ENCODE measurements around the gene CAPN11.
"Not testable (repeated sequence)": the region's sequence is repeated elsewhere in the genome, so short reads cannot be mapped to it uniquely, and the experiment has no call there.

The CAPN11 gene

GRCh38 chr6:44129841-44130322 is 28.7 kb upstream of the CAPN11 start:
- FAIRE-seq (no peak), DNase-seq (ENCODE audit: low spot score) (no peak)

GRCh38 chr6:44131892-44132291 is 26.7 kb upstream of the CAPN11 start:
- DNase-seq (ENCODE audit: low spot score) (no peak), FAIRE-seq (no peak)

DNA sequence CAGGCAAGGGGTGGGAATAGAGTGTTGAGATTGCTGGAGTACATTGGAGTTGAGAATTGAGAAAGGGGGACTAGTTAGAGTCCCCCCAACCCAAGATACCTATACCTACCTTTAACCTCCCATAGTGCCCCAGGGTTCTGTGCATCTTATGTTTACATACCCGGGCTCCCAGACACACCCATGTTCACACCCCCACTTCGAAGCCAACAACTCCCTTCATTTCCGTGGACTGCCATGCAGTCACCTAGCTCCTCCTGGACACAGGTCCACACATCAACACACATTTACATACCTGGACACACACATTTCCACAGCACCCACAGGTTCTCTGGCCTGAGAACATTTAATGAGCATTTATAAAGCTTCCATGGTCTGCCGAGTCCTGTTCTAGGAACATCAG is 26.1 kb upstream of the CAPN11 start:
- DNase-seq (ENCODE audit: low spot score) (no peak), FAIRE-seq (no peak)

DNA sequence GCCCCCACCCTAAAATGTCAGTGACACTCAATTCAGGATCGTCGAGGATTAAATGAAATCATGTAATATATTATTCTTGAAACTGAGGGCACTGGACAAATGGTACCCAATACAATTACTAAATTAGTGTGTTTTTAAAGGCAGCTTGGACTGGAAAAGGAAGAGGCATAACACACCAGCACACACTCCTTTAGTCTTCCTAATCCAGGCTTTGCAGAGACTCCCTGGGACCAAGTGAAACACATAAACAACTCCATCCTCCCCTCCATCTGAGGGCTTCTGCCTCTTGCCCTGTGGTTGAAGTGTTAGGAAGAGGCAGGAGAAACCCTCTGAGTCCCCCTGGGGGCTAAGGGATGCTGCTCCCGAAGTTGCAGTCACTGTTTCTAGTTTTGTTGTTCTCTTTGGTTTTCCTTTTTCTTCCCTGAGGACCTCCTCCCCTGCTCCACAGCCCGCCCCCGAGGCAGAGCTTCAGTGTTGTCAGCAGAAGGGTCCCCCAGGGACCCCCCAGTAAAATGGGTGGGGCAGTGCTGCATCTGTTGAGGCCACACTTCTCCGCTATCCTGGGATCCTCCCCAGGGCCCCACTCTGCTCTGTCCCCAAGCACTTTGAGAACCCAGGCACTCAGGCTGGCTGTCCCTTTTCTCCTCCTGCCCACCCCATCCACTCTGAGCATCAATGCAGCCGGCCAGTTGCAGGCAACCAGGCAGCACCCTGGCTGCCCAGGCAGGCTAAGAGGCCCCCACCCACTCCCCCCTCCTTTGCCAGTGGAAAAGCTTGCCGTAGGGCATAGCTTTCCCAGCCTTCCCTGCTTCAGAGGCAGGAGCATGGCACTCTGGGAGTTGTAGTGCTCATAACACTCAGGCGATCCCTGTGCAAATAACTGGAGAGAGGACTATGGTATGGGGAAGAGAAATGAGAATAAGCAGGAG is 25.4 kb upstream of the CAPN11 start:
- FAIRE-seq (no peak), DNase-seq (ENCODE audit: low spot score) (no peak)

- no peak for FAIRE-seq
- DNase-seq (ENCODE audit: low spot score): no peak
These were observed 24.5 kb upstream of the CAPN11 start for GRCh38 chr6:44133981-44134711.

- DNase-seq (ENCODE audit: low spot score) (no peak), FAIRE-seq (no peak)
These were observed 23.4 kb upstream of the CAPN11 start for GRCh38 chr6:44135173-44135758.

- no peak for DNase-seq (ENCODE audit: low spot score)
- FAIRE-seq: no peak
These were observed 22.7 kb upstream of the CAPN11 start for GRCh38 chr6:44135875-44136274.

GRCh38 chr6:44138717-44139350 is 19.8 kb upstream of the CAPN11 start:
- DNase-seq (ENCODE audit: low spot score) (no peak), FAIRE-seq (no peak)

- DNase-seq (ENCODE audit: low spot score): no peak
- FAIRE-seq: no peak
These were observed 19.3 kb upstream of the CAPN11 start for GRCh38 chr6:44139351-44139743.

GRCh38 chr6:44142835-44143234 is 15.8 kb upstream of the CAPN11 start:
- DNase-seq (ENCODE audit: low spot score): no peak
- no peak for FAIRE-seq

GRCh38 chr6:44143731-44144130 is 14.9 kb upstream of the CAPN11 start:
- no peak for DNase-seq (ENCODE audit: low spot score)
- no peak for FAIRE-seq

GRCh38 chr6:44144536-44144935 is 14.1 kb upstream of the CAPN11 start:
- FAIRE-seq; DNase-seq (ENCODE audit: low spot score): not testable (repeated sequence)

DNA sequence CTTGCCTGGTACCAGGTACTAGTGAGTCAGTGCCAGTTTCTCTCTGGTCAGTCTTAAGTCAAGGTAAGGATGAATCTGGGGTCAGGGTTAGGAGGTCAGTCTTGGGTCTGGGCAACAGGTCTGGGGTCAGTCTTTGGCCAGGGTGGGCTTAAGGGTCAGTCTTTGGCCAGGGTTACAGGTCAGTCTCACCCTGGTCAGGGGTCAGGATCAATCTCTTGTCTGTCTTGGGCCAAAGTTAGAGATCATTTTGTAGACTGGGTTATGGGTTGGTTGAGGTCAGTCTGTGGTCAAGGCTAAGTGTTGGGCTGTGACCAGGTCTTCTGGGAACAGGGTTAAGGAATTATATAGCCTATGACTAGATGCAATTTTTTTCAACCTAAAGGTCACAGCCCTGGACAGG is 12.8 kb upstream of the CAPN11 start:
- no peak for FAIRE-seq
- no peak for DNase-seq (ENCODE audit: low spot score)

DNA sequence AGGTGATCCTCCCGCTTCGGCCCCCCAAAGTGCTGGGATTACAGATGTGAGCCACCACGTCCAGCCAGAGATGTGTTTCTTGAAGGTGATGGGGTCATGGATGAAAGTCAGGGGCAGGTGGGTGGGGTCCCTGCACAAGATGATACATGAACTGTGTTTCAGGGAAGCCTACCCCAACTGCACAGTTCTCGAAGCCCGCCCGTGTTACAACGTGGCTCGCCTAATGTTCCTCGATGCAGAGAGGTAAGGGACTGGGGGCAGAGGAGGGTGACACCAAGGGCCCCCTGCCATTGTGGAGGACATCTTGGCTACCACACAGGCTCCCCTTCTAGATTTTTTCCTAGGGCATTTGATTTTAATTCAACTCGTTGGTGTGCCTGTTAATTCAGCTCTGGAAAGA is 11.9 kb upstream of the CAPN11 start:
- no peak for FAIRE-seq
- DNase-seq (ENCODE audit: low spot score): no peak

GRCh38 chr6:44147256-44147655 is 11.4 kb upstream of the CAPN11 start:
- FAIRE-seq: no peak
- no peak for DNase-seq (ENCODE audit: low spot score)

DNA sequence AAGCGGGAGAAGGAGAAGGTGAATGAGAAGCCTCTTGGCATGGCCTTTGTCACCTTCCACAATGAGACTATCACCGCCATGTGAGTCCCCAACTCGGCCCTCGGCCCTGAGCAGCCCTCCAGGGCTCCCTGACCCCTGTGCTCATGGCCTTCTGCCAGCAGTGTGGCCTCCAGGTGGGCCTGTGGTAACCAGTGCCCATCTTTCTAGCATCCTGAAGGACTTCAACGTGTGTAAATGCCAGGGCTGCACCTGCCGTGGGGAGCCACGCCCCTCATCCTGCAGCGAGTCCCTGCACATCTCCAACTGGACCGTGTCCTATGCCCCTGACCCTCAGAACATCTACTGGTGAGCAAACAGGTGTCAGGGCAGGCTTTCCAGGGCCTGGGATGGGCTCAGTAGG is 10.3 kb upstream of the CAPN11 start:
- DNase-seq (ENCODE audit: low spot score) (no peak), FAIRE-seq (no peak)

DNA sequence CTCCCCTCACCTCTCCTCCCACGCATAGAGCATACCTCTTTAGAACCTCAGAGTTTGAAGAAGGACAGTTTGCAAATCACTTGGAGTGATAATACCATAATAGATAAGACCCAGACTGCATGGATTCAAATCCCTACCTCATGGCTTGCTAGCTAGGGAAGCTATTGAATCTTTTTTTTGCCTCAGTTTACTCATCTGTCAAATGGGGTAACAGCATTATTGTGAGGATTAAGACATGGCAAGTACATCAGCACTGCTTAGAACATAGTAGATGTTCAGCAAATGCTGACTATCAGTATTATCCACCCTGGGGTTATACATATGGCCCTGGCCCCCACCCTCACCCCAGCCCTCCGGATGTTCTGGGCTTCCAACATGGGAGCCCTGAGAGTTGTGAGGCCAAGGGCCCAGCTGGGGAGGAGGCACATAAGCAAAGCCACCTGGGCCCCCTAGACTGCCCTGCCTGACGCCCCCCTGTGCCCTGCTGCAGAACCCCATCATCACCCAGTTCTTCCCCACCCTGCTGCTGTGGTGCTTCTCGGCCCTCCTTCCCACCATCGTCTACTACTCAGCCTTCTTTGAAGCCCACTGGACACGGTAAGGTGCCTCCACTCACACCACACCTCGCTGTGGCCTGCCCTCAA is 9.1 kb upstream of the CAPN11 start:
- FAIRE-seq (no peak), DNase-seq (ENCODE audit: low spot score) (no peak)

GRCh38 chr6:44150317-44150917 is 8.2 kb upstream of the CAPN11 start:
- no peak for DNase-seq (ENCODE audit: low spot score)
- no peak for FAIRE-seq

GRCh38 chr6:44151348-44152108 is 7.1 kb upstream of the CAPN11 start:
- no peak for FAIRE-seq
- DNase-seq (ENCODE audit: low spot score): peak; percentile 15

GRCh38 chr6:44152109-44152461 is 6.5 kb upstream of the CAPN11 start:
- DNase-seq (ENCODE audit: low spot score): no peak
- no peak for FAIRE-seq
